SU-DHL-6 (cell line): ENCODE measurements around the gene MTG1.

Experiments used
- CTCF ChIP-seq: fragments of 200-600 bp; sonication (generic); IDR thresholded peaks from one replicate; pipeline ENCODE4 v1.5.1; 2017; ENCODE audit warnings: antibody characterized with exemption, mild to moderate bottlenecking, low read length, moderate library complexity; ENCODE audit not compliant: insufficient read depth, poor library complexity, severe bottlenecking
- EZH2phosphoT487 ChIP-seq: fragments of 200-600 bp; sonication (generic), shearing (Covaris generic); conservative IDR thresholded peaks from 2 replicates; pipeline ENCODE4 v1.6.1; 2018; ENCODE audit warnings: mild to moderate bottlenecking, antibody characterized with exemption, low read length, moderate library complexity, mixed read lengths

GRCh38 chr10:133421336-133422222 is 27.6 kb downstream of the MTG1 start:
- TF ChIP-seq EZH2phosphoT487 (no peak), CTCF (no peak)
